Caco-2 (cell line): Measurements from ENCODE around the gene FAM236B. TPM values are rescaled to one million over a fixed set of nuclear protein-coding genes. Genes with fewer than 3 reads are reported as not detected.
A peak's percentile ranks its signal among the peaks of the same experiment; 100 is the strongest.
"Not testable (repeated sequence)": the region's sequence is repeated elsewhere in the genome, so short reads cannot be mapped to it uniquely, and the experiment has no call there.

ENCODE experiments used
- BruUV-seq: library from RNA; stranded (reverse); fragments of 400-500 nt; replicated peaks from 2 replicates; lab custom pipeline; 2021; lab: Mats Ljungman, UMichigan
- CTCF ChIA-PET: fragments of 300-600 bp; sonication (Branson Sonifier 250); formaldehyde crosslinking; loops from one replicate; lab custom pipeline; 2022; ENCODE audit warnings: antibody characterized with exemption; lab: Charles Lee
- POLR2A ChIA-PET: fragments of 300-600 bp; sonication (Branson Sonifier 250); formaldehyde crosslinking; loops from one replicate; lab custom pipeline; 2022; ENCODE audit warnings: antibody characterized with exemption; lab: Charles Lee
- DNase-seq, 2 experiments: peaks; one replicate each; pipeline versions ENCODE4 v3.0.0 to v3.0.0-alpha.2; 2020 to 2022
- H3K27me3 ChIP-seq: replicated peaks from 2 replicates; pipeline ENCODE4 v1.6.0; 2011; ENCODE audit warnings: low read length; ENCODE audit not compliant: control insufficient read depth, insufficient read depth
- H3K36me3 ChIP-seq: 2 replicates; pipeline ENCODE4 v1.5.1; 2011; ENCODE audit warnings: low read length; ENCODE audit not compliant: control insufficient read depth, insufficient read depth
- H3K4me1 ChIP-seq: fragments of 250-450 bp; sonication (Bioruptor Pico); 2 replicates; pipeline ENCODE4 v1.5.1; 2020; ENCODE audit warnings: mild to moderate bottlenecking
- H3K4me3 ChIP-seq: 2 replicates; pipeline ENCODE4 v1.5.1; 2011; ENCODE audit warnings: low read depth, mild to moderate bottlenecking, control low read depth, low read length
- H3K9me3 ChIP-seq: fragments of 250-450 bp; sonication (Bioruptor Pico); 2 replicates; pipeline ENCODE4 v1.5.1; 2020; ENCODE audit warnings: mild to moderate bottlenecking, moderate library complexity
- H3K27ac Mint-ChIP-seq: one replicate; pipeline ENCODE4 v1.8.0; 2022; ENCODE audit warnings: mixed read lengths; ENCODE audit not compliant: unreplicated experiment
- H3K27me3 Mint-ChIP-seq: one replicate; pipeline ENCODE4 v1.8.0; 2022; ENCODE audit warnings: mixed read lengths; ENCODE audit not compliant: insufficient read depth, unreplicated experiment
- H3K36me3 Mint-ChIP-seq: one replicate; pipeline ENCODE4 v1.8.0; 2022; ENCODE audit warnings: mild to moderate bottlenecking, mixed read lengths; ENCODE audit not compliant: insufficient read depth, unreplicated experiment
- H3K4me1 Mint-ChIP-seq: one replicate; pipeline ENCODE4 v1.8.0; 2022; ENCODE audit warnings: low read depth, mixed read lengths; ENCODE audit not compliant: unreplicated experiment
- H3K4me3 Mint-ChIP-seq: one replicate; pipeline ENCODE4 v1.8.0; 2022; ENCODE audit warnings: mild to moderate bottlenecking, moderate library complexity, mixed read lengths; ENCODE audit not compliant: unreplicated experiment
- H3K9me3 Mint-ChIP-seq: one replicate; pipeline ENCODE4 v1.8.0; 2022; ENCODE audit warnings: mixed read lengths; ENCODE audit not compliant: unreplicated experiment
- CTCF ChIP-seq, 2 experiments: fragments of 200-600 bp in 1 of 2; IDR thresholded peaks; 1 replicate in 1 of 2; 2 replicates in 1 of 2; pipeline versions ENCODE4 v1.5.1 to v1.8.0; 2011 to 2022; ENCODE audit warnings: antibody characterized with exemption in 1 of 2, control low read depth in 1 of 2, inconsistent platforms in 1 of 2, low read depth in 1 of 2, low read length in 1 of 2, mild to moderate bottlenecking in 1 of 2, moderate library complexity in 1 of 2; ENCODE audit not compliant: insufficient read depth in 1 of 2, severe bottlenecking in 1 of 2, unreplicated experiment in 1 of 2
- intact Hi-C: fragments of 100-400 bp; cut with micrococcal nuclease; formaldehyde crosslinking; loops from one replicate; pipeline ENCODE4 v1.10.0; 2022; ENCODE audit not compliant: unreplicated experiment
- total RNA-seq: library from RNA; stranded (reverse); gene quantifications from 2 replicates; pipeline ENCODE4 v1.2.3, GENCODE V29; 2022

The FAM236B gene
- total RNA-seq, 1 experiment from 2014 or later = not detected

- no peak overlapping the region for H3K4me3 ChIP-seq
- no peak overlapping the region for H3K27ac Mint-ChIP-seq
Measured at GRCh38 chrX:72735561-72735960, 46.9 kb downstream of the FAM236B start.

GRCh38 chrX:72733636-72734035 is 48.8 kb downstream of the FAM236B start:
- H3K4me3 Mint-ChIP-seq = not testable (repeated sequence)

More at GRCh38 chrX:72735561-72735960, 46.9 kb downstream of the FAM236B start:
- peaks cover 14% of the 10 kb centered on the region for H3K27me3 Mint-ChIP-seq
- H3K9me3 Mint-ChIP-seq = no peaks in the 10 kb centered on the region
- Histone ChIP-seq H3K36me3 (no peaks in the 10 kb centered on the region), H3K27me3 (no peaks in the 10 kb centered on the region), H3K4me1 (no peaks in the 10 kb centered on the region), H3K9me3 (no peaks in the 10 kb centered on the region)
- ChIA-PET CTCF (no interaction called here), POLR2A (no interaction called here)
- H3K36me3 Mint-ChIP-seq = no peaks in the 10 kb centered on the region
- no TSS peak for BruUV-seq
- no peak for TF ChIP-seq CTCF (IDR thresholded peaks at IDR 0.05; ENCODE audit: insufficient read depth in 1 of 2, low read depth in 1 of 2, low read length in 1 of 2, severe bottlenecking in 1 of 2, unreplicated experiment in 1 of 2)
- H3K4me1 Mint-ChIP-seq = no peaks in the 10 kb centered on the region
- DNase-seq = no peak
- no peak overlapping the region for H3K4me3 Mint-ChIP-seq
- intact Hi-C loops = no loop called here

More at GRCh38 chrX:72733636-72734035, 48.8 kb downstream of the FAM236B start:
- H3K4me1 ChIP-seq, H3K27me3 ChIP-seq, H3K9me3 ChIP-seq, H3K9me3 Mint-ChIP-seq, BruUV-seq, POLR2A ChIA-PET, H3K4me3 ChIP-seq, H3K4me1 Mint-ChIP-seq, H3K36me3 Mint-ChIP-seq, H3K27ac Mint-ChIP-seq, CTCF ChIA-PET, H3K36me3 ChIP-seq, intact Hi-C loops: not testable (repeated sequence)
- peak in 1 of 2 experiments; percentile 1 for DNase-seq
- H3K27me3 Mint-ChIP-seq = peaks cover 14% of the 10 kb centered on the region

Other genes with a start within 250 kb of the FAM236B start
- gene HDAC8, start 209.8 kb downstream of the FAM236B start, total RNA-seq = 26.2 and 26.6 TPM in 2 replicates
- 3.8 and 5.1 TPM in 2 replicates for gene PHKA1, start 68.4 kb downstream of the FAM236B start, total RNA-seq
- gene DMRTC1B, start 5.8 kb downstream of the FAM236B start, total RNA-seq = not detected in 2 replicates
- not detected in 2 replicates for gene FAM236D, start 25.6 kb upstream of the FAM236B start, total RNA-seq
- gene FAM236C, start 130.0 kb upstream of the FAM236B start, total RNA-seq = not detected in 2 replicates
- gene FAM236A, start 155.5 kb upstream of the FAM236B start, total RNA-seq = not detected in 2 replicates
- not detected in 2 replicates for gene DMRTC1, start 161.2 kb upstream of the FAM236B start, total RNA-seq
- gene PABPC1L2B, start 220.3 kb upstream of the FAM236B start, total RNA-seq = not detected in 2 replicates